ENCODE results near the gene SPR. TPM values are rescaled to one million over a fixed set of nuclear protein-coding genes. Genes with fewer than 3 reads are reported as not detected.

Gene SPR
- total and polyA plus RNA-seq, 2 of the 13 experiments (the other 11 are each of a cell fraction or from before 2014, with no cell fraction given), result 34.0 to 96.0 TPM

GRCh38 chr2:72898585-72898906 is 11.3 kb downstream of the SPR start:
- no peaks in the 10 kb centered on the region for H3K9me3 ChIP-seq (ENCODE audit: low read length)
- no peaks in the 10 kb centered on the region for H4K20me1 ChIP-seq (ENCODE audit: insufficient read depth, low read length)
- no peak for TF ChIP-seq ZNF503 (CRISPR knock-in tag; IDR thresholded peaks at IDR 0.05)
- no peak for TF ChIP-seq ZFP90 (CRISPR knock-in tag; IDR thresholded peaks at IDR 0.05; ENCODE audit: borderline replicate concordance)
- TF ChIP-seq MTA1 (CRISPR knock-in tag; IDR thresholded peaks at IDR 0.05; ENCODE audit: borderline replicate concordance), result no peak
- no peak for TF ChIP-seq HIVEP1 (CRISPR knock-in tag; IDR thresholded peaks at IDR 0.05)
- no peak for TF ChIP-seq ZNF354B (CRISPR knock-in tag; IDR thresholded peaks at IDR 0.05)
- TF ChIP-seq KDM1A (CRISPR knock-in tag; IDR thresholded peaks at IDR 0.05), result no peak
- TF ChIP-seq CBX5 (CRISPR knock-in tag; IDR thresholded peaks at IDR 0.05; ENCODE audit: borderline replicate concordance), result no peak
- in situ Hi-C loops (cut with HindIII; ENCODE audit: extremely low pct_ligation_motif_present, low pct_unique_long_range_greater_than_20kb) (no loop called here), intact Hi-C loops (cut with micrococcal nuclease; ENCODE audit: unreplicated experiment) (no loop called here)
- H3K4me1 ChIP-seq (ENCODE audit: insufficient read depth, low read length), result peaks cover 17% of the 10 kb centered on the region
- FAIRE-seq, result no peak
- no peak overlapping the region for H2AFZ ChIP-seq (ENCODE audit: low read length)
- no peak for DNase-seq (ENCODE audit: low spot score)
- no TSS peak for BruUV-seq (replicated peaks)
- H3K36me3 ChIP-seq (replicated peaks in 1 of 2; ENCODE audit: control insufficient read depth in 1 of 2, insufficient read depth in 2 of 2, low read length in 2 of 2), result no peaks in the 10 kb centered on the region
- H3K79me2 ChIP-seq (ENCODE audit: insufficient read depth, low read length), result no peaks in the 10 kb centered on the region
- 30% methylated on average over 2 of the region's 2 CpGs for WGBS (ENCODE audit: low lambda C conversion rate)
- no peak overlapping the region for H3K4me3 ChIP-seq (replicated peaks in 1 of 3; ENCODE audit: insufficient read depth in 1 of 3, low read depth in 2 of 3, low read length in 3 of 3)
- no peak overlapping the region for H3K9ac ChIP-seq (ENCODE audit: insufficient read depth, low read depth, low read length)
- ChIA-PET POLR2A (no interaction called here), CTCF (ENCODE audit: low intra/inter-chr PET ratio, low total read pairs) (no interaction called here)
- no peak overlapping the region for H3K27ac ChIP-seq (ENCODE audit: extremely low read length, insufficient read depth, low read length)
- ATAC-seq, result no peak
- no peak overlapping the region for H3K4me2 ChIP-seq (ENCODE audit: low read depth, low read length)
- peaks cover 12 to 77% of the 10 kb centered on the region in 2 experiments for H3K27me3 ChIP-seq (ENCODE audit: control insufficient read depth in 1 of 2, insufficient read depth in 2 of 2, low read length in 2 of 2)

- Histone ChIP-seq H3K79me2 (ENCODE audit: insufficient read depth, low read length) (no peaks in the 10 kb centered on the region), H3K27me3 (ENCODE audit: control insufficient read depth in 1 of 2, insufficient read depth in 2 of 2, low read length in 2 of 2) (peaks cover 12 to 69% of the 10 kb centered on the region in 2 experiments), H2AFZ (ENCODE audit: low read length) (no peak overlapping the region), H3K36me3 (replicated peaks in 1 of 2; ENCODE audit: control insufficient read depth in 1 of 2, insufficient read depth in 2 of 2, low read length in 2 of 2) (no peaks in the 10 kb centered on the region), H3K4me1 (ENCODE audit: insufficient read depth, low read length) (peaks cover 8% of the 10 kb centered on the region), H3K4me2 (ENCODE audit: low read depth, low read length) (no peak overlapping the region), H3K4me3 (replicated peaks in 1 of 3; ENCODE audit: insufficient read depth in 1 of 3, low read depth in 2 of 3, low read length in 3 of 3) (no peak overlapping the region), H4K20me1 (ENCODE audit: insufficient read depth, low read length) (no peaks in the 10 kb centered on the region), H3K27ac (ENCODE audit: extremely low read length, insufficient read depth, low read length) (no peak overlapping the region), H3K9ac (ENCODE audit: insufficient read depth, low read depth, low read length) (no peak overlapping the region), H3K9me3 (ENCODE audit: low read length) (no peaks in the 10 kb centered on the region)
- POLR2A ChIA-PET, result no interaction called here
- DNase-seq (ENCODE audit: low spot score), result no peak
- CTCF ChIA-PET (ENCODE audit: low intra/inter-chr PET ratio, low total read pairs), result no interaction called here
- intact Hi-C loops (cut with micrococcal nuclease; ENCODE audit: unreplicated experiment), result no loop called here
- no peak for FAIRE-seq
- in situ Hi-C loops (cut with HindIII; ENCODE audit: extremely low pct_ligation_motif_present, low pct_unique_long_range_greater_than_20kb), result no loop called here
- BruUV-seq (replicated peaks), result no TSS peak
- 28% methylated on average over 5 of the region's 5 CpGs for WGBS (ENCODE audit: low lambda C conversion rate)
- no peak for ATAC-seq
- TF ChIP-seq ZNF281 (CRISPR knock-in tag; IDR thresholded peaks at IDR 0.05; ENCODE audit: borderline replicate concordance) (no peak), PHF8 (CRISPR knock-in tag; IDR thresholded peaks at IDR 0.05) (no peak), ZMAT5 (CRISPR knock-in tag; IDR thresholded peaks at IDR 0.05; ENCODE audit: borderline replicate concordance, low read depth) (no peak), ZNF607 (CRISPR knock-in tag; IDR thresholded peaks at IDR 0.05; ENCODE audit: borderline replicate concordance) (no peak), ZNF598 (CRISPR knock-in tag; IDR thresholded peaks at IDR 0.05; ENCODE audit: borderline replicate concordance) (no peak)
These were observed 13.1 kb downstream of the SPR start for GRCh38 chr2:72900191-72900825.
